ENCODE data around the gene PPM1B. TPM values are rescaled to one million over a fixed set of nuclear protein-coding genes. Genes with fewer than 3 reads are reported as not detected.

Gene PPM1B
- total and polyA plus RNA-seq, 2 of the 13 experiments (the other 11 are each of a cell fraction or from before 2014, with no cell fraction given): 24.4 to 25.0 TPM

DNA sequence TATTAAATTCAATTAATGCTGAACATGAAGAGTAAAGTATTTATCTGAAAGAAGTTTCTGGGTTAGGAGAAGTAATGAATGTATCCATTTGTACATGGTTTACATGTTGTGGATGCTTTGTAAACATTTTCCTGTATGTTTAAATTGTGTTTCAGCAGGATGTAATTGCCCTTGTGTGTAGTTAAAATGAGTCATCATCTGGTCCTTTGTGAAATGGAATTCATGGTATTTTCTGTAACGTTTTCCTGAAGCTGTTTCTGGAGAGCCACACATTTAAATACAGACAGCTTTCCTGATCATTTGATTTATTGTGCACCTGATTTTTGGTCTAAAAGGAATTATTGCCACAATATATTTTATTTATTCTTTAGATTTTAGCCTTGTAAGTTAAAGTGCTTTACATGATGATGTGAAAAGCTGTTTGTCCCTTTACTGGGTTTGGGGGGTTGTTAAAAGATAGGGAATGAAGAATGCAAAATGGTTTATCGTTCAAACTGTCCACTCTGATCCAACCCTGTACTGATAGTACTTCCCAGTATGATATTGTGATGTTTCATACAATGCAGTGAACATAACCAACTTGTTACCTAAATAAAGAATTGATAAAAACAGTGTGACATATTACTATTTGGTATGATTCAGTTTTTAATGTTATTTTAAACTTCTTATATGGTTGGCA is 64.9 kb downstream of the PPM1B start (continued):
- TF ChIP-seq, protein P1, sequence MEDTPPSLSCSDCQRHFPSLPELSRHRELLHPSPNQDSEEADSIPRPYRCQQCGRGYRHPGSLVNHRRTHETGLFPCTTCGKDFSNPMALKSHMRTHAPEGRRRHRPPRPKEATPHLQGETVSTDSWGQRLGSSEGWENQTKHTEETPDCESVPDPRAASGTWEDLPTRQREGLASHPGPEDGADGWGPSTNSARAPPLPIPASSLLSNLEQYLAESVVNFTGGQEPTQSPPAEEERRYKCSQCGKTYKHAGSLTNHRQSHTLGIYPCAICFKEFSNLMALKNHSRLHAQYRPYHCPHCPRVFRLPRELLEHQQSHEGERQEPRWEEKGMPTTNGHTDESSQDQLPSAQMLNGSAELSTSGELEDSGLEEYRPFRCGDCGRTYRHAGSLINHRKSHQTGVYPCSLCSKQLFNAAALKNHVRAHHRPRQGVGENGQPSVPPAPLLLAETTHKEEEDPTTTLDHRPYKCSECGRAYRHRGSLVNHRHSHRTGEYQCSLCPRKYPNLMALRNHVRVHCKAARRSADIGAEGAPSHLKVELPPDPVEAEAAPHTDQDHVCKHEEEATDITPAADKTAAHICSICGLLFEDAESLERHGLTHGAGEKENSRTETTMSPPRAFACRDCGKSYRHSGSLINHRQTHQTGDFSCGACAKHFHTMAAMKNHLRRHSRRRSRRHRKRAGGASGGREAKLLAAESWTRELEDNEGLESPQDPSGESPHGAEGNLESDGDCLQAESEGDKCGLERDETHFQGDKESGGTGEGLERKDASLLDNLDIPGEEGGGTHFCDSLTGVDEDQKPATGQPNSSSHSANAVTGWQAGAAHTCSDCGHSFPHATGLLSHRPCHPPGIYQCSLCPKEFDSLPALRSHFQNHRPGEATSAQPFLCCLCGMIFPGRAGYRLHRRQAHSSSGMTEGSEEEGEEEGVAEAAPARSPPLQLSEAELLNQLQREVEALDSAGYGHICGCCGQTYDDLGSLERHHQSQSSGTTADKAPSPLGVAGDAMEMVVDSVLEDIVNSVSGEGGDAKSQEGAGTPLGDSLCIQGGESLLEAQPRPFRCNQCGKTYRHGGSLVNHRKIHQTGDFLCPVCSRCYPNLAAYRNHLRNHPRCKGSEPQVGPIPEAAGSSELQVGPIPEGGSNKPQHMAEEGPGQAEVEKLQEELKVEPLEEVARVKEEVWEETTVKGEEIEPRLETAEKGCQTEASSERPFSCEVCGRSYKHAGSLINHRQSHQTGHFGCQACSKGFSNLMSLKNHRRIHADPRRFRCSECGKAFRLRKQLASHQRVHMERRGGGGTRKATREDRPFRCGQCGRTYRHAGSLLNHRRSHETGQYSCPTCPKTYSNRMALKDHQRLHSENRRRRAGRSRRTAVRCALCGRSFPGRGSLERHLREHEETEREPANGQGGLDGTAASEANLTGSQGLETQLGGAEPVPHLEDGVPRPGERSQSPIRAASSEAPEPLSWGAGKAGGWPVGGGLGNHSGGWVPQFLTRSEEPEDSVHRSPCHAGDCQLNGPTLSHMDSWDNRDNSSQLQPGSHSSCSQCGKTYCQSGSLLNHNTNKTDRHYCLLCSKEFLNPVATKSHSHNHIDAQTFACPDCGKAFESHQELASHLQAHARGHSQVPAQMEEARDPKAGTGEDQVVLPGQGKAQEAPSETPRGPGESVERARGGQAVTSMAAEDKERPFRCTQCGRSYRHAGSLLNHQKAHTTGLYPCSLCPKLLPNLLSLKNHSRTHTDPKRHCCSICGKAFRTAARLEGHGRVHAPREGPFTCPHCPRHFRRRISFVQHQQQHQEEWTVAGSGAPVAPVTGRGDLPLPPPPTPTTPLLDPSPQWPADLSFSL (CRISPR knock-in tag; IDR thresholded peaks at IDR 0.05): peak; percentile 33; the same call in 1 of the 2 replicates
- TF ChIP-seq MIXL1 (CRISPR knock-in tag; IDR thresholded peaks at IDR 0.05) (0 out of 2 replicates have a peak, but pooled peaks have one; percentile 54), ZNF7 (CRISPR knock-in tag; IDR thresholded peaks at IDR 0.05) (no peak), FOXA1 (IDR thresholded peaks at IDR 0.05) (no peak), FOXA1 (CRISPR knock-in tag; IDR thresholded peaks at IDR 0.05) (peak; percentile 40; the same call in 1 of the 2 replicates), ZFX (CRISPR knock-in tag; IDR thresholded peaks at IDR 0.05; ENCODE audit: low read depth) (no peak), NFYB (CRISPR knock-in tag; IDR thresholded peaks at IDR 0.05) (no peak), CEBPG (CRISPR knock-in tag; IDR thresholded peaks at IDR 0.05) (peak; percentile 55), HMG20A (CRISPR knock-in tag; IDR thresholded peaks at IDR 0.05; ENCODE audit: borderline replicate concordance) (peak; percentile 47; the same call in 1 of the 2 replicates)
- TF ChIP-seq, protein P2, sequence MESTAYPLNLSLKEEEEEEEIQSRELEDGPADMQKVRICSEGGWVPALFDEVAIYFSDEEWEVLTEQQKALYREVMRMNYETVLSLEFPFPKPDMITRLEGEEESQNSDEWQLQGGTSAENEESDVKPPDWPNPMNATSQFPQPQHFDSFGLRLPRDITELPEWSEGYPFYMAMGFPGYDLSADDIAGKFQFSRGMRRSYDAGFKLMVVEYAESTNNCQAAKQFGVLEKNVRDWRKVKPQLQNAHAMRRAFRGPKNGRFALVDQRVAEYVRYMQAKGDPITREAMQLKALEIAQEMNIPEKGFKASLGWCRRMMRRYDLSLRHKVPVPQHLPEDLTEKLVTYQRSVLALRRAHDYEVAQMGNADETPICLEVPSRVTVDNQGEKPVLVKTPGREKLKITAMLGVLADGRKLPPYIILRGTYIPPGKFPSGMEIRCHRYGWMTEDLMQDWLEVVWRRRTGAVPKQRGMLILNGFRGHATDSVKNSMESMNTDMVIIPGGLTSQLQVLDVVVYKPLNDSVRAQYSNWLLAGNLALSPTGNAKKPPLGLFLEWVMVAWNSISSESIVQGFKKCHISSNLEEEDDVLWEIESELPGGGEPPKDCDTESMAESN (CRISPR knock-in tag; conservative IDR thresholded peaks at IDR 0.05): no peak
- TF ChIP-seq, protein P3, sequence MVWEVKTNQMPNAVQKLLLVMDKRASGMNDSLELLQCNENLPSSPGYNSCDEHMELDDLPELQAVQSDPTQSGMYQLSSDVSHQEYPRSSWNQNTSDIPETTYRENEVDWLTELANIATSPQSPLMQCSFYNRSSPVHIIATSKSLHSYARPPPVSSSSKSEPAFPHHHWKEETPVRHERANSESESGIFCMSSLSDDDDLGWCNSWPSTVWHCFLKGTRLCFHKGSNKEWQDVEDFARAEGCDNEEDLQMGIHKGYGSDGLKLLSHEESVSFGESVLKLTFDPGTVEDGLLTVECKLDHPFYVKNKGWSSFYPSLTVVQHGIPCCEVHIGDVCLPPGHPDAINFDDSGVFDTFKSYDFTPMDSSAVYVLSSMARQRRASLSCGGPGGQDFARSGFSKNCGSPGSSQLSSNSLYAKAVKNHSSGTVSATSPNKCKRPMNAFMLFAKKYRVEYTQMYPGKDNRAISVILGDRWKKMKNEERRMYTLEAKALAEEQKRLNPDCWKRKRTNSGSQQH (CRISPR knock-in tag; IDR thresholded peaks at IDR 0.05; ENCODE audit: low read depth): no peak
- TF ChIP-seq, protein P4, sequence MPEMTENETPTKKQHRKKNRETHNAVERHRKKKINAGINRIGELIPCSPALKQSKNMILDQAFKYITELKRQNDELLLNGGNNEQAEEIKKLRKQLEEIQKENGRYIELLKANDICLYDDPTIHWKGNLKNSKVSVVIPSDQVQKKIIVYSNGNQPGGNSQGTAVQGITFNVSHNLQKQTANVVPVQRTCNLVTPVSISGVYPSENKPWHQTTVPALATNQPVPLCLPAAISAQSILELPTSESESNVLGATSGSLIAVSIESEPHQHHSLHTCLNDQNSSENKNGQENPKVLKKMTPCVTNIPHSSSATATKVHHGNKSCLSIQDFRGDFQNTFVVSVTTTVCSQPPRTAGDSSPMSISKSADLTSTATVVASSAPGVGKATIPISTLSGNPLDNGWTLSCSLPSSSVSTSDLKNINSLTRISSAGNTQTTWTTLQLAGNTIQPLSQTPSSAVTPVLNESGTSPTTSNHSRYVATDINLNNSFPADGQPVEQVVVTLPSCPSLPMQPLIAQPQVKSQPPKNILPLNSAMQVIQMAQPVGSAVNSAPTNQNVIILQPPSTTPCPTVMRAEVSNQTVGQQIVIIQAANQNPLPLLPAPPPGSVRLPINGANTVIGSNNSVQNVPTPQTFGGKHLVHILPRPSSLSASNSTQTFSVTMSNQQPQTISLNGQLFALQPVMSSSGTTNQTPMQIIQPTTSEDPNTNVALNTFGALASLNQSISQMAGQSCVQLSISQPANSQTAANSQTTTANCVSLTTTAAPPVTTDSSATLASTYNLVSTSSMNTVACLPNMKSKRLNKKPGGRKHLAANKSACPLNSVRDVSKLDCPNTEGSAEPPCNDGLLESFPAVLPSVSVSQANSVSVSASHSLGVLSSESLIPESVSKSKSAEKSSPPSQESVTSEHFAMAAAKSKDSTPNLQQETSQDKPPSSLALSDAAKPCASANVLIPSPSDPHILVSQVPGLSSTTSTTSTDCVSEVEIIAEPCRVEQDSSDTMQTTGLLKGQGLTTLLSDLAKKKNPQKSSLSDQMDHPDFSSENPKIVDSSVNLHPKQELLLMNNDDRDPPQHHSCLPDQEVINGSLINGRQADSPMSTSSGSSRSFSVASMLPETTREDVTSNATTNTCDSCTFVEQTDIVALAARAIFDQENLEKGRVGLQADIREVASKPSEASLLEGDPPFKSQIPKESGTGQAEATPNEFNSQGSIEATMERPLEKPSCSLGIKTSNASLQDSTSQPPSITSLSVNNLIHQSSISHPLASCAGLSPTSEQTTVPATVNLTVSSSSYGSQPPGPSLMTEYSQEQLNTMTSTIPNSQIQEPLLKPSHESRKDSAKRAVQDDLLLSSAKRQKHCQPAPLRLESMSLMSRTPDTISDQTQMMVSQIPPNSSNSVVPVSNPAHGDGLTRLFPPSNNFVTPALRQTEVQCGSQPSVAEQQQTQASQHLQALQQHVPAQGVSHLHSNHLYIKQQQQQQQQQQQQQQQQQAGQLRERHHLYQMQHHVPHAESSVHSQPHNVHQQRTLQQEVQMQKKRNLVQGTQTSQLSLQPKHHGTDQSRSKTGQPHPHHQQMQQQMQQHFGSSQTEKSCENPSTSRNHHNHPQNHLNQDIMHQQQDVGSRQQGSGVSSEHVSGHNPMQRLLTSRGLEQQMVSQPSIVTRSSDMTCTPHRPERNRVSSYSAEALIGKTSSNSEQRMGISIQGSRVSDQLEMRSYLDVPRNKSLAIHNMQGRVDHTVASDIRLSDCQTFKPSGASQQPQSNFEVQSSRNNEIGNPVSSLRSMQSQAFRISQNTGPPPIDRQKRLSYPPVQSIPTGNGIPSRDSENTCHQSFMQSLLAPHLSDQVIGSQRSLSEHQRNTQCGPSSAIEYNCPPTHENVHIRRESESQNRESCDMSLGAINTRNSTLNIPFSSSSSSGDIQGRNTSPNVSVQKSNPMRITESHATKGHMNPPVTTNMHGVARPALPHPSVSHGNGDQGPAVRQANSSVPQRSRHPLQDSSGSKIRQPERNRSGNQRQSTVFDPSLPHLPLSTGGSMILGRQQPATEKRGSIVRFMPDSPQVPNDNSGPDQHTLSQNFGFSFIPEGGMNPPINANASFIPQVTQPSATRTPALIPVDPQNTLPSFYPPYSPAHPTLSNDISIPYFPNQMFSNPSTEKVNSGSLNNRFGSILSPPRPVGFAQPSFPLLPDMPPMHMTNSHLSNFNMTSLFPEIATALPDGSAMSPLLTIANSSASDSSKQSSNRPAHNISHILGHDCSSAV (CRISPR knock-in tag; IDR thresholded peaks at IDR 0.05; ENCODE audit: borderline replicate concordance): no peak
